KG1 (cell line): ENCODE measurements around the gene C1orf21.

Source experiments
- DNase-seq: peaks from one replicate; lab custom pipeline; 2025; lab: John Stamatoyannopoulos, UW

Gene C1orf21

GRCh38 chr1:184559117-184559713, 172.4 kb downstream of the C1orf21 start:
- DNase-seq: no peak

- DNase-seq: no peak
These were observed 176.0 kb downstream of the C1orf21 start for GRCh38 chr1:184562806-184563205.

GRCh38 chr1:184563308-184563707, 176.5 kb downstream of the C1orf21 start:
- no peak for DNase-seq

DNA sequence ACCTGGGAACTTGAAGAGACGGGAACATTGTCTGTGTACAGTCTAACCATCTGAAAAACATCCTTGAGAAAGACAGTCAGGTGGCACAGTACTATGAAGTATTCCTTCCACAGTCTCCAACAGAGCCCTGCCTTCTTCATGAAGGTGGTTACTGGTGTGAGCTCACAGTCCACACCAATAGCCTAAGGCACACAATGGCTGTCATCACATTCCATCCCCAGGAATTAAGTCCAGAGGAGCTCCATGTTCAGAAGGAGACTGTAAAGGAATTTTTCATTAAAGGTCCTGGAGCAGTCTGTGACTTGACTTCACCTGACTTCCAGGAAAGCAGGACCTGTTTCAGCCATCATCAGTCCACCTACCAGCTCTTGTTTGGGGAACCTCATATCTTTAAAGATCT, 180.2 kb downstream of the C1orf21 start:
- DNase-seq: no peak

GRCh38 chr1:184567637-184568036, 180.8 kb downstream of the C1orf21 start:
- DNase-seq: no peak

DNA sequence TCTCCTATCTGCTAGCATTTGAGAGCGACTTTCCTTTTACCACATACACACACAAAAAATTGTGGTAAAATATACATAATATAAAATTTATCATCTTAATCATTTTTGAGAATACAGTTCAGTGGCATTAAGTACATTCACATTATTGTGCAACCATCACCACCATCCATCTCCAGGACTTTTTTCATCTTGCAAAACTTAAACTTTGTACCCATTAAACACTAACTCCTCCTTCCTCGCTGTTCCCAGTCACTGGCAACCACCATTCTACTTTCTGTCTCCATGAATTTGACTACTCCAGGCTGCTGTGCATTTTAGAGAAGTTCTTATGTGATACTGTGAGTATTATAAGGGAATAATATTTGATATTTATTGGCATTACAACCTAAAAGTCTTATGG, 181.3 kb downstream of the C1orf21 start:
- DNase-seq: no peak

- no peak for DNase-seq
These were observed 182.3 kb downstream of the C1orf21 start for GRCh38 chr1:184569106-184569505.

- no peak for DNase-seq
These were observed 187.8 kb downstream of the C1orf21 start for GRCh38 chr1:184574588-184574987.

DNA sequence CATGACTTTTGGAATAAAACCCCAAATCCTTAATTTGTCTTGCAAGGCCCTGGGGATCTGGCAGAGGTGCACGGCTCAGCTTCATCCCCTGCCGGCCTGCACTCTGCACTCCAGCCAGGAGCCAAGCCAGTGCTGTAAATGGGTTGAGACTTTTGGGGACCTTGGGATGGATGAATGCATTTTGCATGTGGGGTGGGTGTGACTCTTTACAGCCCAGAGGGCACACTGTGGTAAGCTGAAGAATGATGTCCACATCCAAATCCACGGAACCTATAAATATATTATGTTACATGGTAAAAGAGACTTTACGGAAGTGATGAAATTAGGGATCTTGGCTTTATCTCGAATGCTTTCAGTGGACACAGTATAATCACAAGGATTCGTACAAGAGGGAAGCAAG, 190.0 kb downstream of the C1orf21 start:
- DNase-seq: no peak

- DNase-seq: no peak
These were observed 190.5 kb downstream of the C1orf21 start for GRCh38 chr1:184577319-184577718.

- no peak for DNase-seq
These were observed 195.6 kb downstream of the C1orf21 start for GRCh38 chr1:184582411-184582810.

- no peak for DNase-seq
These were observed 197.0 kb downstream of the C1orf21 start for GRCh38 chr1:184583849-184584248.

- no peak for DNase-seq
These were observed 201.9 kb downstream of the C1orf21 start for GRCh38 chr1:184588701-184589100.

GRCh38 chr1:184590163-184590750, 203.4 kb downstream of the C1orf21 start:
- DNase-seq: no peak

DNA sequence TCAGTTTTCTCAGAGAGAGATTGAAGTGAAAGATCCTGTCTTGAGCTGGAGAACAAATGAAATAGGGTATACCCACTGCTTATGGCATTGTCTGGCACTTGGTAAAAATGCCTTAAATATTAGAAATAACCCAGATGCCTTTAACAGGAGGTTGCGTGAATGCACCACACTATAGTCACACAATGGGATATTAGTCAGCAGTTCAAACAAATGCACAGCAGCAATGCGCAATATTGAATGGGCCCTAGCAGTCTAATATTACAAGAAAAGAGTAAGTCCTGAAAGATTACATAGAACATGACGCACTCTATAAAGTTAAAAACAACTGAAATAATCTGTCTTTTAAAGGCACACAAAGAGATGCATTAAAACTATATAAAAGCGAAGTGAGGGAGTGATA, 206.8 kb downstream of the C1orf21 start:
- DNase-seq: no peak

- no peak for DNase-seq
These were observed 208.8 kb downstream of the C1orf21 start for GRCh38 chr1:184595596-184595995.

- DNase-seq: no peak
These were observed 210.3 kb downstream of the C1orf21 start for GRCh38 chr1:184596950-184597645.

DNA sequence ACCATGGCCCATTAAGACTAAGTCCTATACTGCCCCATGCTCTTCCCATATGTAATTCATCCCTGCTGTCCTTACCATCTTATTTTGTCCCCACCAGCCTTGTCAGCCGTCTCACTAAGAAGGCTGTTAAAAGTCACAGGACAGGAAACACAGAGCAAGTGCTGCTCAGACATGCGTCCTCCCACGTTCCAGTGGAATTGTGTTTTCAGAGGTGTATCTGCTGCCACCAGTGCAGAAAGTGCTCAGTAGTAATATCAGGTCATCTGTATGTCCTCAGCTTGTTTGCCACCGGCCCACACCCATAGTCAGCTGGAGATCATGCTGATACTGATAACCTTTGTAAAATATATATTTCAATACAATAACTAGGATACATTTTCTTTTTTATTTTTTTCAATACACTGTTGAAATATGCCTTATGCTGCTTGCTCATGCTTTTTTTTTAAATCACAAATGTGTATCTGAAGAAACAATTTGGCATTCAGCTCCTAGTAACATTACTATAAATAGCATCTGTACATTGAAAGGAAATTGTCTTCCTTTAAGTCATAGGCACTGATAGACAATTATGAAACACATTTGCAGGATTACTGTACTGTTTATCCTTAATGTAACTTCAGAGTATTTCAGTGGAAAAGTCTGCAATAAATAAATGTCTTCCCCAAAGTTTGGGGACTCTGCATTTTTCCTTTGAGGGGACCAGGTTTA, 211.0 kb downstream of the C1orf21 start:
- DNase-seq: no peak

GRCh38 chr1:184598403-184599193, 211.8 kb downstream of the C1orf21 start:
- DNase-seq: no peak

GRCh38 chr1:184604152-184604900, 217.5 kb downstream of the C1orf21 start:
- no peak for DNase-seq

- DNase-seq: no peak
These were observed 219.1 kb downstream of the C1orf21 start for GRCh38 chr1:184605941-184606340.
